K562 (cell line): ENCODE results near the gene ENTPD8. TPM values are rescaled to one million over a fixed set of nuclear protein-coding genes. Genes with fewer than 3 reads are reported as not detected.

Experiments
- ATAC-seq: fragments of 200-7000 bp; cut with Tn5 transposase; 3 replicates; pipeline ENCODE4 v1.9.1; 2020; ENCODE audit warnings: moderate library complexity
- BruUV-seq: library from RNA; stranded (reverse); fragments of 400-500 nt; replicated peaks from 2 replicates; lab custom pipeline; 2021; lab: Mats Ljungman, UMichigan
- CTCF ChIA-PET: fragments of 300-600 bp; formaldehyde crosslinking; extraction: SDS; loops from one replicate; lab custom pipeline; 2021; ENCODE audit warnings: low intra/inter-chr PET ratio; lab: Yijun Ruan, JAX
- POLR2A ChIA-PET: fragments of 300-600, 350-650 bp; sonication (Branson Sonifier 250); formaldehyde crosslinking; extraction: SDS; loops from one replicate; lab custom pipeline; 2021; ENCODE audit warnings: antibody characterized with exemption, inconsistent platforms; lab: Yijun Ruan, JAX
- DNase-seq, 4 experiments: peaks; one replicate each; pipeline versions ENCODE4 v3.0.0 to v3.0.0-alpha.2; 2011 to 2018; ENCODE audit warnings: low spot score in 3 of 4, mixed read lengths in 3 of 4; ENCODE audit errors: extremely low read depth in 1 of 4
- FAIRE-seq: peaks from 2 replicates; lab custom pipeline; 2011; peaks lifted over from hg19 to GRCh38; lab: Jason Lieb, UNC
- H2AFZ ChIP-seq: 2 replicates; pipeline ENCODE4 v1.6.0; 2011; ENCODE audit warnings: low read depth, low read length, control low read depth, inconsistent platforms
- H3K27ac ChIP-seq: fragments of 200-600 bp; 3 replicates; pipeline ENCODE4 v1.8.0; 2011; ENCODE audit warnings: low read depth, mild to moderate bottlenecking, control low read depth, inconsistent platforms, low read length, moderate library complexity, mixed read lengths; ENCODE audit errors: extremely low read depth
- H3K27me3 ChIP-seq, 2 experiments: fragments of 300-600 bp in 1 of 2; 2 replicates in 1 of 2; 3 replicates in 1 of 2; pipeline versions ENCODE4 v1.6.0 to v1.8.0; 2011; ENCODE audit warnings: inconsistent platforms in 2 of 2, low read length in 2 of 2, mild to moderate bottlenecking in 1 of 2, mixed read lengths in 1 of 2, moderate library complexity in 1 of 2; ENCODE audit not compliant: control insufficient read depth in 2 of 2, insufficient read depth in 2 of 2
- H3K36me3 ChIP-seq: fragments of 300-600 bp; 3 replicates; pipeline ENCODE4 v1.8.0; 2011; ENCODE audit warnings: mild to moderate bottlenecking, low read length, inconsistent platforms; ENCODE audit not compliant: control insufficient read depth, insufficient read depth
- H3K4me1 ChIP-seq, 2 experiments: fragments of 200-600 bp in 1 of 2; replicated peaks in 1 of 2; 2 replicates in 1 of 2; 3 replicates in 1 of 2; pipeline versions ENCODE4 v1.5.1 to v1.8.0; 2011; ENCODE audit warnings: inconsistent platforms in 2 of 2, low read length in 2 of 2, mild to moderate bottlenecking in 1 of 2, mixed read lengths in 1 of 2, moderate library complexity in 1 of 2; ENCODE audit not compliant: control insufficient read depth in 2 of 2, insufficient read depth in 2 of 2
- H3K4me2 ChIP-seq: 2 replicates; pipeline ENCODE4 v1.6.1; 2011; ENCODE audit warnings: low read length, control low read depth, inconsistent platforms, mixed read lengths; ENCODE audit not compliant: insufficient read depth
- H3K4me3 ChIP-seq: fragments of 200-600 bp; sonication (generic), shearing (Covaris generic); 2 replicates; pipeline ENCODE4 v1.5.1; 2016; ENCODE audit warnings: control low read depth, inconsistent platforms
- H3K79me2 ChIP-seq: fragments of 200-600 bp; 3 replicates; pipeline ENCODE4 v1.8.0; 2011; ENCODE audit warnings: low read length, inconsistent platforms; ENCODE audit not compliant: control insufficient read depth, insufficient read depth
- H3K9ac ChIP-seq, 2 experiments: 2 replicates each; pipeline versions ENCODE4 v1.6.0 to v1.6.1; 2011; ENCODE audit warnings: low read depth in 2 of 2, low read length in 2 of 2, control low read depth in 1 of 2, inconsistent platforms in 1 of 2, mild to moderate bottlenecking in 1 of 2, mixed read lengths in 1 of 2; ENCODE audit not compliant: insufficient read depth in 1 of 2
- H3K9me1 ChIP-seq: one replicate; pipeline ENCODE4 v1.6.0; 2011; ENCODE audit warnings: inconsistent platforms, mild to moderate bottlenecking, low read length, moderate library complexity; ENCODE audit not compliant: control insufficient read depth, insufficient read depth
- H3K9me3 ChIP-seq: replicated peaks from 2 replicates; pipeline ENCODE4 v1.5.1; 2011; ENCODE audit warnings: low read depth, low read length, inconsistent platforms; ENCODE audit not compliant: control insufficient read depth, insufficient read depth
- H4K20me1 ChIP-seq: replicated peaks from 2 replicates; pipeline ENCODE4 v1.6.1; 2011; ENCODE audit warnings: low read length, inconsistent platforms, mixed read lengths; ENCODE audit not compliant: control insufficient read depth, insufficient read depth
- ATF7 ChIP-seq: fragments of 450-650 bp; IDR thresholded peaks from 2 replicates; pipeline ENCODE4 v1.7.1; 2014; ENCODE audit warnings: mild to moderate bottlenecking, moderate library complexity
- CTCF ChIP-seq, 3 experiments: IDR thresholded peaks in 2 of 3; conservative IDR thresholded peaks in 1 of 3; 2 replicates each; pipeline ENCODE4 v1.5.1; 2011 to 2012; ENCODE audit warnings: low read length in 3 of 3, mild to moderate bottlenecking in 3 of 3, control low read depth in 2 of 3, improper control_type of control experiment in 1 of 3, inconsistent platforms in 1 of 3, low read depth in 1 of 3, mixed read lengths in 1 of 3, moderate library complexity in 1 of 3; ENCODE audit not compliant: insufficient read depth in 2 of 3
- CXXC5 ChIP-seq: fragments of 250-450 bp; sonication (Bioruptor Pico); IDR thresholded peaks from 2 replicates; pipeline ENCODE4 v1.8.0; 2022; ENCODE audit warnings: inconsistent platforms, mild to moderate bottlenecking, moderate library complexity
- POLR2A ChIP-seq: fragments of 450-650 bp; conservative IDR thresholded peaks from 2 replicates; pipeline ENCODE4 v1.6.1; 2016
- POLR2G ChIP-seq: fragments of 200-400 bp; formaldehyde crosslinking; IDR thresholded peaks from 2 replicates; pipeline ENCODE4 v1.6.1; 2017; ENCODE audit warnings: low read depth, mild to moderate bottlenecking, antibody characterized with exemption, low read length, moderate library complexity
- RAD21 ChIP-seq, 2 experiments: fragments of 250-450 bp in 1 of 2; fragments of 450-650 bp in 1 of 2; sonication (Bioruptor Pico) in 1 of 2; formaldehyde crosslinking in 1 of 2; IDR thresholded peaks in 1 of 2; conservative IDR thresholded peaks in 1 of 2; 2 replicates each; pipeline versions ENCODE4 v1.4.0 to v1.8.0; 2020 to 2022; ENCODE audit warnings: mild to moderate bottlenecking in 2 of 2, moderate library complexity in 1 of 2
- RB1 ChIP-seq: fragments of 450-650 bp; IDR thresholded peaks from 2 replicates; pipeline ENCODE4 v1.6.1; 2017; ENCODE audit warnings: low read depth, mild to moderate bottlenecking
- SOX6 ChIP-seq: fragments of 450-650 bp; IDR thresholded peaks from 2 replicates; pipeline ENCODE4 v1.6.1; 2014; ENCODE audit warnings: mild to moderate bottlenecking
- YY1 ChIP-seq, 3 experiments: IDR thresholded peaks; 2 replicates each; pipeline ENCODE4 v1.6.1; 2011; ENCODE audit warnings: low read length in 2 of 3, mild to moderate bottlenecking in 2 of 3, moderate library complexity in 2 of 3, borderline replicate concordance in 1 of 3, control low read depth in 1 of 3, low read depth in 1 of 3; ENCODE audit not compliant: insufficient read depth in 3 of 3, insufficient replicate concordance in 2 of 3, control insufficient read depth in 1 of 3, insufficient read length in 1 of 3; ENCODE audit errors: extremely low read depth in 1 of 3
- ZBTB12 ChIP-seq: fragments of 250-450 bp; sonication (Bioruptor Pico); IDR thresholded peaks from 2 replicates; pipeline ENCODE4 v1.4.0; 2020
- ZBTB34 ChIP-seq: fragments of 250-450 bp; sonication (Bioruptor Pico); IDR thresholded peaks from 2 replicates; pipeline ENCODE4 v1.8.0; 2021; ENCODE audit warnings: mild to moderate bottlenecking, moderate library complexity
- ZC3H11A ChIP-seq: IDR thresholded peaks from 2 replicates; pipeline ENCODE4 v1.6.1; 2012; ENCODE audit warnings: low read depth, low read length, improper control_type of control experiment
- ZNF253 ChIP-seq: fragments of 250-450 bp; sonication (Bioruptor Pico); conservative IDR thresholded peaks from 2 replicates; pipeline ENCODE4 v1.6.1; 2021; ENCODE audit warnings: mild to moderate bottlenecking
- WGBS: fragments of 100-300 bp; shearing (Covaris generic); methylation state at CpG from one replicate; pipeline ENCODE4 v1.1.6; 2016; ENCODE audit warnings: low coverage, mixed read lengths; ENCODE audit not compliant: insufficient coverage; ENCODE audit errors: missing lambda C conversion rate; 5-methylcytosine and 5-hydroxymethylcytosine counted together
- in situ Hi-C: fragments of 300-500 bp; cut with MboI; formaldehyde crosslinking; loops from 4 replicates; pipeline ENCODE4 v1.15.0; 2018; ENCODE audit warnings: inconsistent platforms, mixed read lengths
- intact Hi-C: fragments of 100-400 bp; cut with micrococcal nuclease; formaldehyde crosslinking; loops from 2 replicates; pipeline ENCODE4 v1.14.2; 2022
- polyA plus RNA-seq, 8 experiments: library from polyadenylated mRNA; depleted of rRNA in 4 of 8; stranded (reverse) in 5 of 8; unstranded in 3 of 8; fragments of >200 nt; fragmentation: Nextera tagmentation in 2 of 8; fragmentation: Illumina TruSeq in 1 of 8; extraction: Ambion mirVana in 2 of 8; extraction: Trizol in 1 of 8; gene quantifications; 2 replicates each; pipeline versions ENCODE4 v1.2.1 to v1.2.3, GENCODE V29; 2011 to 2014; ENCODE audit warnings: inconsistent platforms in 1 of 8, missing spikeins in 1 of 8
- total RNA-seq, 7 experiments: library from RNA; depleted of rRNA in 6 of 7; stranded (reverse); fragments of >200 nt in 6 of 7; fragmentation: Illumina TruSeq in 2 of 7; extraction: Trizol in 2 of 7; gene quantifications; 2 replicates each; pipeline versions ENCODE4 v1.2.1 to v1.2.3, GENCODE V29; 2011 to 2021; ENCODE audit warnings: low replicate concordance in 1 of 7

The ENTPD8 gene
- total and polyA plus RNA-seq, 9 of the 15 experiments (the other 6 are each of a cell fraction or from before 2014, with no cell fraction given), result 0.06 to 0.27 (median 0.19) TPM; not detected in 5

GRCh38 chr9:137462396-137462985 is 21.3 kb upstream of the ENTPD8 start (continued):
- no peak for TF ChIP-seq ZBTB12 (CRISPR knock-in tag)
- no peak for TF ChIP-seq ZNF253 (CRISPR knock-in tag)

DNA sequence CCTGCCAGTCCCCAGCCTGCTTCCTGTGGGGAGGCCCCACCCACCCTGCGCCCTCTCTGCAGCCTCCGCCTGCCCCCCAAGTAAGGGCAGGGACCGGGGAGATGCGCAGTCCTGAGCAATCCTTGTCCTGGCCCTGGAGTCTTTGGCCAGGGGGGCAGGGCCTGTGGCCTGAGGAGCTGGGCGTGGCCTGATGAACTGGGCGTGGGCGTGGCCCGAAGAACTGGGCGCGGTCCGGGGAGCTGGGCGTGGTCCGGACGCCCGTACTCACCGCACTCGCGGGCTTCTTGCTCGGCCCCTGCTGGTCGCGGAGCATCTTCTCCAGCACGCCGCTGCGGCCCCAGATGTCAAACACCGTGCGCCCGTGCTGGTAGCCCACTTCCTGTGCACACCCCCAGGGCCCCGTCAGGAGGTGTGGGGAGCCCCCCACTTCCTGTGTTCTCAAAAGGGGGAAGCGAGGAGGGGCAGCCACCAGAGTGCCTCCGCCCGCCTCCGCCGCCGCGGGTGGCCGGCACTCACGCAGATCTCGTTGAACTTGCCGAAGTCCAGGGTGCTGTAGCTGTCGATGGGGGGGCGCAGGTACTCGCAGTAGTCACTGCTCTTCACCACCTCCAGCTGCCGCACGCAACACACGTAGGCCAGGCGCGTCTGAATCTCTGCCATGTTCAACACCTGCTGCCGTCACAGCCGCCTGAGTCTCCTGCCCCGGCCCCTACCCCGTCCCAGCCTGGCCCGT is 20.7 kb upstream of the ENTPD8 start:
- peak overlapping the region in 1 of 2 experiments; percentile 97; a peak in 2 of 4 replicates for H3K9ac ChIP-seq
- in situ Hi-C loops, result no loop called here
- peak overlapping the region; percentile 86 for H2AFZ ChIP-seq
- TF ChIP-seq SOX6 (0 out of 2 replicates have a peak, but pooled peaks have one; percentile 20), POLR2A (0 out of 2 replicates have a peak, but pooled peaks have one; percentile 45), CTCF (IDR thresholded peaks at IDR 0.05 in 2 of 3, conservative IDR thresholded peaks at IDR 0.05 in 1 of 3; ENCODE audit: insufficient read depth in 2 of 3, low read depth in 1 of 3, low read length in 3 of 3) (peak; percentile 50 to 62 (median 52)), RAD21 (CRISPR knock-in tag; conservative IDR thresholded peaks at IDR 0.05 in 1 of 2, IDR thresholded peaks at IDR 0.05 in 1 of 2) (peak in 1 of 2 experiments; percentile 29; a peak in 3 of 4 replicates), ZC3H11A (no peak), CXXC5 (CRISPR knock-in tag) (peak; percentile 87), YY1 (IDR thresholded peaks at IDR 0.05; ENCODE audit: borderline replicate concordance in 1 of 3, control insufficient read depth in 1 of 3, extremely low read depth in 1 of 3, insufficient read depth in 3 of 3, insufficient read length in 1 of 3, insufficient replicate concordance in 2 of 3, low read depth in 1 of 3, low read length in 2 of 3) (peak in 1 of 3 experiments; percentile 25), ATF7 (peak; percentile 51), POLR2G (peak; percentile 80), ZBTB34 (CRISPR knock-in tag) (no peak), RB1 (peak; percentile 47; the same call in 1 of the 2 replicates)

More for the DNA sequence above, 20.7 kb upstream of the ENTPD8 start:
- no TSS peak for BruUV-seq
- Histone ChIP-seq H3K27ac (no peak overlapping the region), H3K9me1 (no peaks in the 10 kb centered on the region), H3K27me3 (no peaks in the 10 kb centered on the region), H4K20me1 (no peaks in the 10 kb centered on the region), H3K4me1 (peaks cover 17 to 95% of the 10 kb centered on the region in 2 experiments), H3K36me3 (peaks cover 12% of the 10 kb centered on the region; the same call in 1 of the 3 replicates), H3K79me2 (peaks cover 12% of the 10 kb centered on the region), H3K4me2 (peak overlapping the region; percentile 75), H3K4me3 (peak overlapping the region; percentile 32), H3K9me3 (no peaks in the 10 kb centered on the region)
- POLR2A ChIA-PET, result interaction anchor here (0.6 to 1.5 kb wide), 4 partner anchors 9 to 756 kb away, joined by 3 to 6 read pairs (median 4); no protein-coding TSS in a partner anchor
- intact Hi-C loops, result loop anchor here (2.0 kb wide), 1 partner anchor 31 kb away; no protein-coding TSS in a partner anchor
- ATAC-seq (peak; percentile 96), DNase-seq (peak; percentile 92 to 95 (median 94)), FAIRE-seq (peak; percentile 99)
- WGBS, result 4% methylated on average over 31 of the region's 52 CpGs
- CTCF ChIA-PET, result no interaction called here
